GM10266 (cell line): ENCODE measurements around the gene THPO.

Source experiments
- DNase-seq: peaks from one replicate; pipeline ENCODE4 v3.0.0; 2012; ENCODE audit errors: extremely low spot score
- CTCF ChIP-seq: IDR thresholded peaks from 2 replicates; pipeline ENCODE4 v1.5.1; 2012; ENCODE audit warnings: mild to moderate bottlenecking, low read depth; ENCODE audit not compliant: control insufficient read depth, insufficient read depth; ENCODE audit errors: missing control alignments

THPO gene

GRCh38 chr3:184372296-184372821 is 5.6 kb downstream of the THPO start:
- no peak for TF ChIP-seq CTCF
- no peak for DNase-seq

- TF ChIP-seq CTCF, result peak; percentile 93
Measured at GRCh38 chr3:184371570-184372018, 6.4 kb downstream of the THPO start.

GRCh38 chr3:184368586-184369183 is 9.3 kb downstream of the THPO start:
- no peak for DNase-seq
- TF ChIP-seq CTCF, result no peak

More at GRCh38 chr3:184371570-184372018, 6.4 kb downstream of the THPO start:
- peak; percentile 87 for DNase-seq

GRCh38 chr3:184368116-184368515 is 9.9 kb downstream of the THPO start:
- no peak for DNase-seq
- TF ChIP-seq CTCF, result no peak

- no peak for DNase-seq
Measured at GRCh38 chr3:184366619-184367289, 11.3 kb downstream of the THPO start.

GRCh38 chr3:184362668-184363546 is 15.1 kb downstream of the THPO start:
- DNase-seq, result peak; percentile 99
- peak; percentile 79 for TF ChIP-seq CTCF

More at GRCh38 chr3:184366619-184367289, 11.3 kb downstream of the THPO start:
- no peak for TF ChIP-seq CTCF
